MM.1S (cell line): Measurements from ENCODE around the gene TMEM178B.

ENCODE experiments used
- CTCF ChIP-seq: fragments of 300-600 bp; sonication (generic); IDR thresholded peaks from 2 replicates; pipeline ENCODE4 v1.5.1; 2016; ENCODE audit warnings: antibody characterized with exemption, low read length, mixed read lengths
- EZH2 ChIP-seq: fragments of 300-600 bp; sonication (generic); optimal IDR thresholded peaks from 2 replicates; pipeline ENCODE3; 2017; ENCODE audit warnings: low read depth, mild to moderate bottlenecking, antibody characterized with exemption, low read length, mixed read lengths

GRCh38 chr7:141203586-141203985 lies 129.7 kb downstream of the TMEM178B start:
- TF ChIP-seq EZH2 = no peak
- TF ChIP-seq CTCF = no peak
